ENCODE data around the gene IGFN1.
"Not testable (repeated sequence)": the region's sequence is repeated elsewhere in the genome, so short reads cannot be mapped to it uniquely, and the experiment has no call there.

IGFN1 gene

DNA sequence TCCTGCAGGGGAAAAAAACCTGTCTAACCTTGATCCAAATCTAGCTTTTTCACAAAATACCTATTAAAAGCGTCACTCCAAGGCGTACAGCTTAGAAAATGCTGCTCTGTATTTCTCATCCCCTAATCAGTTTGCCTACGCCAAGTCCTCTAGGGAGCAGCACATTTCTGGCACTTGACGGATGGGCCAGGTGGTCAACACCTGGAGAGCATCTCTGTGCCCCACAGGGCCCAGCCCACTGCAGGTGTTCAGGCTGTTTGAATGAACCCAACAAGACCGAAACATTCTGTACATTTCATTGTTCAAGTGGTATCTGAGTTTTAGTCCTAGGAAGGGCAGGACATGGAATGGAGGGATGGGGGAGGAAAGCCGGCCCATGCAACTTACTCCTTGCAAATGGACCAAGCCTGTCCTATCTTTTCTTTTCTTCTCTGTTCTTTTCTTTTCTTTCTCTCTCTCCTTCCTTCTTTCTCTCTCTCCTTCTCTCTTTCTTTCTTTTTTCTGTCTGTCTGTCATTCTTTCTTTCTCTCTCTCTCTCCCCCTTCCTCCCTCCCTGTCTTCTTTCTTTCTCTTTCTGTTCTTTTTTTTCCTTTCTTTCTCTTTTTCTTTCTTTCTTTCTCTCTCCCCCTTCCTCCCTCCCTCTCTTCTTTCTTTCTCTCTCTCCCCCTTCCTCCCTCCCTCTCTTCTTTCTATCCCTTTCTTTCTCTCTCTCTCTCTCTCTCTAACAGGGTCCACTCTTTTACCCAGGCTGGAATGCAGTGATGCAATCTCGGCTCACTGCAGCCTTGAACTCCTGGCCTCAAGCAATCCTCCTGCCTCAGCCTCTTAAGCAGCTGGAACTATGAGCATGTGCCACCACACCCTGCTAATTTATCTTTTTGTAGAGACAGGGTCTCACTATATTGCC, 29.1 kb downstream of the IGFN1 start:
- no peak for DNase-seq

DNA sequence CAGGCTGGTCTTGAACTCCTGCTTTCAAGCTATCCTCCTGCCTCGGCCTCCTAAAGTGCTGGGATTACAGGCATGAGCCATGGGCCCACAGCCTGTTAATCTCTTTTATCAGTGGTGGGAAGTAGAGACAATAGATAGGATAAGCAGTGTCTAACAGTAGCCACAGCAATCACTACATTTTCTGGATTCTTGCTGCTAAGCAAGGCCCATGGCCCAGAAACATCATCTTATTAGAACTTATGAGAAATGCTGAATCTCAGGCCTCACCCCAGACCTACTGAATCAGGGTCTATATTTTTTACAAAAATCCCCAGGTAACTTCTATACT, 29.7 kb downstream of the IGFN1 start:
- DNase-seq: no peak

- no peak for DNase-seq
These were observed 30.7 kb downstream of the IGFN1 start for GRCh38 chr1:201221201-201221846.

DNA sequence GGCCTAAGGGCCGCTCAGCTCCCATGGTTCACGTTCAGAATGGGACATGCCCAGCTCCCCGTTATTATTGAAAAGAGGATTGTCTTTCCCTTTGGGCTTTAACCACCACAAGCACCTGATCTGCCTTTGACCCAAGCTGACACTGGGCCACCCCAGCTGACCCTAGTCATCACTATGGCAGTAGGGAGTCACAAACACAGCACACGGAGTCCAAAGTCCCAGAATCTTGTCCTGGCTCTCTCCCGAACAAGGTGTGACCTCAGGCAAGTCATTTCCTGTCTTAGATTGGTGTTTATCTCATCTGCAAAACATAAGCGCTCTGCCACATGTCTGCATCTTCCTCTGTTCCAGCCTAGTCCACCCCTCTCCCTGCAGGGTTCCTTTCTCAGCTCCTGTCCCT, 31.5 kb downstream of the IGFN1 start:
- DNase-seq: no peak

DNA sequence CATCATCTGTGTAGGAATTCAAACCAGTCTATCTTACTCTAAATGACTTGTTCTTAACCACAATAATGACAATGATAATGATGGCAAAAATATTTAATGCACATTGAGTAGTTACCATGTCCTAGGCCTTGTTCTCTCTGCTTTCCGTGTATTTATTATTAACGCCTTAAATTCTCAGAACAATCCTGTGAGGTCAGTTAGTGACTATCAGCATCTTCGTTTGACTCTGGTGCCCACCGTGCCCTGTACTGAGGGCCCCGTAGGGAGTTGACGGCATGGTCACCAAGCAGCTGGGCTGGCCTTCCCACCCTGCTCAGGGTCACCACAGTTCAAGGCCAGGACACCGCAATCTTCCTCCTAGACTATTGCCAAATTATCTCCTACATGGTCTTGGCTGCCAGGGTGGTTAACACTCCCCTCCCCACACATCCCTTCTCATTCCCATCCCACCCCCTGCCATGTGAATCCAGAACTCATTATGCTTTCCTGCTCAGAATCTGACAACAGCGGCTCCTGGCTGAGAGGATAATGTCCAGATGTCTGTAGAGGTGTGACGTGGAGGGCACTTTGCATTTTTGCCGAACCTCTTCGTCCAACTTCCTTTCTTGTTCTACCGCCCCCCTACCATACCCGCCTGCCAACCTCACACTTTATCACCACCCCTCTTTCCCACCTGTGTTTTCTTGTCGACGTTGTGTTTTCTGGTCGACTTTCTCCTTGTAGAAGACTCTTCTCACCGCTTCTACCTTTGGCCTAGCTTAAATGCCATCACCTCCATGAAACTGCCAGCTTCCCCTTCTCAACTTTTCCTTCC, 33.4 kb downstream of the IGFN1 start:
- DNase-seq: no peak

DNA sequence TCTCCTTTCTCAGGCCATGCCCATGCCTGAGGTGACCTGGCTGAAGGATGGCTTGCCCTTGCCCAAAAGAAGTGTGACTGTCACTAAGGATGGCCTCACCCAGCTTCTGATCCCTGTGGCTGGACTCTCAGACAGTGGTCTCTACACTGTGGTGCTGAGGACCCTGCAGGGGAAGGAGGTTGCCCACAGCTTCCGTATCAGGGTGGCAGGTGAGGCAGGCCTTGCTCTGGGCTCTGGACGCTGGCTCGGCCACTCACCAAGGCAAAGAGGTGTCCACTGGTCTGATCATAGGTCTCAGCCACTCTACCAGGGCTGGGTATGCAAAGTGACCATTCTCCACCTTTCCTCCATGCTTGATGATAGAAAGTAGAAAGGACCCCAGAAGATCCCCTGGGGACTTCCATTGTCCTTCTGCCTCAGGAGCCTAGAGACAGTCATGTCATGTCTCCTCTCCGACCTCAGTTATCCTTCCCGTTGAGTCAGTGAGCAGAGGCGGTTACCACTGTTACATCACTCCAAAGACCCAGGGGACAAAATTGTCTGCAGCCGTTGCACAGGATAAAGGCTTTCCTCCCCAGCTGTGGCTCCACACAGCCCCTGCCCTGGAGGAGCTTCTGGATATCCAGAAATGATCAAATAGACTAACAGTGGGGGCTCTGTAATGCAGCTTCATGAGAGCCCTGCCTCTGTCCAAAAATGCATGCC, 34.2 kb downstream of the IGFN1 start:
- no peak for DNase-seq

DNA sequence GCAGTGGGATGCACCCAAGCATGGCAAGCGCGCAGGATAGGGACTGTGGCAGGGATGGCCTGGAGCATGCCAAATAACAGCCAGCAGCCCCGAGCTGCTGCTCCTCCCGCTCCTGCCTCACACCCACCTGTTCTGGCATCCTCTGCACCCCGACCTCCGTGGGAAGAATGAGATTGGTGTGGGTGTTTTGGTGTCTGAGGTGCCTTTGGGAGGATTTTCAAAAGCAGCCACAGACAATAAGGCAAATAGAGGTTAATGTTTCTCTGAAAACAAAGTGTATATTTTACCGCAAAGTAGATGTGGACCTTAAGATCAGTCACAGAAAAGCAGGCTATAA, 35.5 kb downstream of the IGFN1 start:
- DNase-seq: no peak

GRCh38 chr1:201226859-201227488, 36.4 kb downstream of the IGFN1 start:
- no peak for DNase-seq

GRCh38 chr1:201228011-201228983, 37.7 kb downstream of the IGFN1 start:
- no peak for DNase-seq

DNA sequence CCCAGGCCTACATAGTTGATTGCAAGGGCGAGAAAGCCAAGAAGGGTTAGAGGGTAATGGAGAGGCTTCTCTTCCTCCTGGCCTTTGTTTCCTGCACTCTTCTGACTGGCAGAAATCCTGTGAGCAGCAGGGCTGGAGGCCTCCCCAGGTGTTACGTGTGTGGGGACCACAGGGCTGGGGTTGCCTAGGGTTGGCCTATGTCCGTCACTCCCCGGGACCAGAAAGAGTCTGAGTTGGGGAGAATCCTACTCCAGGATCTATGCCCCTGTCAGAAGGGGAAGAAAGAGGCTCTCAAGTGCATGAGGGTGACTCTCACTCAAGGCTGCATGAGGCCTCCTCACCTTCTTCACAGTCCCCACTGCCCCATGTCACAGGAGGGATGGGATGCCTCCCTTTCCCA, 38.5 kb downstream of the IGFN1 start:
- DNase-seq: no peak

GRCh38 chr1:201229771-201230635, 39.4 kb downstream of the IGFN1 start:
- no peak for DNase-seq

- DNase-seq: no peak
These were observed 40.1 kb downstream of the IGFN1 start for GRCh38 chr1:201230676-201231075.

DNA sequence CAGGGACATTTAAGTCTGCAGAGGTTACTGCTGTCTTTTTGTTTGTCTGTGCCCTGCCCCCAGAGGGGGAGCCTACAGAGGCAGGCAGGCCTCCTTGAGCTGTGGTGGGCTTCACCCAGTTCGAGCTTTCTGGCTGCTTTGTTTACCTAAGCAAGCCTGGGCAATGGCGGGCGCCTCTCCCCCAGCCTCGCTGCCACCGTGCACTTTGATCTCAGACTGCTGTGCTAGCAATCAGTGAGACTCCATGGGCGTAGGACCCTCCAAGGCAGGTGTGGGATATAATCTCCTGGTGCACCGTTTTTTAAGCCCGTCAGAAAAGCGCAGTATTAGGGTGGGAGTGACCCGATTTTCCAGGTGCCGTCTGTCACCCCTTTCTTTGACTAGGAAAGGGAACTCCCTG, 49.0 kb downstream of the IGFN1 start:
- DNase-seq: not testable (repeated sequence)

- DNase-seq: no peak
These were observed 49.5 kb downstream of the IGFN1 start for GRCh38 chr1:201240171-201240570.

DNA sequence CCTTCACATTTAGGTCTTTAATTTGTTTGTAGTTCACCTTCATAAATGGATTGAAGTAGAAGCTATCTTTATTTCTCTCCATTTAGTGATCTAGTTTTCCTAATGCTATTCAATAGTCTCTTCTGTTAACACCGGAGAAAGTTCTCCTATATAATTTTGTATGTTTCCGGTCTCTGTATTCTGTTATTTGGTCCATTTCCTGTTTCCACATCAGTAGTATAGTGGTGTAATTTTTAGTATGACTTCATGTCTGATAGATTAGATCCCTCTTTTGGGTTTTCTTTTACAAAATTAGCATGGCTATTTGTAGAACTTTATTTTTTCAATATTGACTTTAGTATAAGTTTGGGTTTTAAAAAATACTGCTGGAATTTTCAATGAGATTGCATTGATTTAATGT, 51.1 kb downstream of the IGFN1 start:
- DNase-seq: no peak

GRCh38 chr1:201245082-201245481, 54.5 kb downstream of the IGFN1 start:
- DNase-seq: no peak

- DNase-seq: no peak
These were observed 58.3 kb downstream of the IGFN1 start for GRCh38 chr1:201248721-201249559.

- no peak for DNase-seq
These were observed 59.8 kb downstream of the IGFN1 start for GRCh38 chr1:201250326-201251011.

- no peak for DNase-seq
These were observed 60.8 kb downstream of the IGFN1 start for GRCh38 chr1:201251411-201251810.

All from GOT3 (cell line).